Activated CD8-positive, alpha-beta memory T cell treated with anti-CD3 and anti-CD28 coated beads for 4 hours (primary cell): ENCODE results near the gene TUBB1.
A peak's percentile ranks its signal among the peaks of the same experiment; 100 is the strongest.
"Not testable (repeated sequence)": the region's sequence is repeated elsewhere in the genome, so short reads cannot be mapped to it uniquely, and the experiment has no call there.

Source experiments
- DNase-seq, 2 donors: peaks; one replicate each; pipeline ENCODE4 v3.0.0-alpha.2; 2020; ENCODE audit warnings: low read depth in 2 of 2

Gene TUBB1

GRCh38 chr20:59018817-59019216 is 412 bp upstream of the TUBB1 start:
- DNase-seq = no peak

- no peak for DNase-seq
These were observed 1.8 kb downstream of the TUBB1 start for GRCh38 chr20:59020938-59021551.

GRCh38 chr20:59022754-59023153 is 3.5 kb downstream of the TUBB1 start:
- DNase-seq = no peak

- no peak for DNase-seq
These were observed 4.4 kb downstream of the TUBB1 start for GRCh38 chr20:59023616-59024015.

GRCh38 chr20:59024111-59024530 is 4.9 kb downstream of the TUBB1 start:
- DNase-seq = no peak

- no peak for DNase-seq
These were observed 5.9 kb downstream of the TUBB1 start for GRCh38 chr20:59025086-59025485.

- no peak for DNase-seq
These were observed 6.3 kb downstream of the TUBB1 start for GRCh38 chr20:59025511-59025910.

- DNase-seq = no peak
These were observed 7.9 kb downstream of the TUBB1 start for GRCh38 chr20:59026904-59027740.

GRCh38 chr20:59027741-59028320 is 8.6 kb downstream of the TUBB1 start:
- DNase-seq = no peak

GRCh38 chr20:59028812-59029211 is 9.6 kb downstream of the TUBB1 start:
- no peak for DNase-seq

GRCh38 chr20:59030911-59031563 is 11.8 kb downstream of the TUBB1 start:
- DNase-seq = no peak

- no peak for DNase-seq
These were observed 12.4 kb downstream of the TUBB1 start for GRCh38 chr20:59031564-59032022.

GRCh38 chr20:59032023-59032712 is 12.9 kb downstream of the TUBB1 start, which contains the start of gene ATP5F1E:
TSS of gene ATP5F1E (minus strand) at chr20:59032335. CDS start at chr20:59032251, 84 bp downstream.
- peak; percentile 92 to 96 for DNase-seq

GRCh38 chr20:59032713-59033059 is 13.5 kb downstream of the TUBB1 start:
- no peak for DNase-seq

- DNase-seq = no peak
These were observed 13.9 kb downstream of the TUBB1 start for GRCh38 chr20:59033093-59033492.

- no peak for DNase-seq
These were observed 14.5 kb downstream of the TUBB1 start for GRCh38 chr20:59033616-59034165.

- no peak for DNase-seq
These were observed 16.2 kb downstream of the TUBB1 start for GRCh38 chr20:59035381-59035780.

GRCh38 chr20:59037386-59037785 is 18.2 kb downstream of the TUBB1 start:
- no peak for DNase-seq

- no peak for DNase-seq
These were observed 20.0 kb downstream of the TUBB1 start for GRCh38 chr20:59039233-59039632.

- DNase-seq = no peak
These were observed 21.4 kb downstream of the TUBB1 start for GRCh38 chr20:59040667-59041066.

GRCh38 chr20:59041487-59041886 is 22.3 kb downstream of the TUBB1 start:
- DNase-seq = not testable (repeated sequence)
